ENCODE results near the gene GNA14. TPM values are rescaled to one million over a fixed set of nuclear protein-coding genes. Genes with fewer than 3 reads are reported as not detected.
"Not testable (repeated sequence)": the region's sequence is repeated elsewhere in the genome, so short reads cannot be mapped to it uniquely, and the experiment has no call there.

Gene GNA14
- total RNA-seq, 1 donor from 2014 or later = 0.32 TPM

DNA sequence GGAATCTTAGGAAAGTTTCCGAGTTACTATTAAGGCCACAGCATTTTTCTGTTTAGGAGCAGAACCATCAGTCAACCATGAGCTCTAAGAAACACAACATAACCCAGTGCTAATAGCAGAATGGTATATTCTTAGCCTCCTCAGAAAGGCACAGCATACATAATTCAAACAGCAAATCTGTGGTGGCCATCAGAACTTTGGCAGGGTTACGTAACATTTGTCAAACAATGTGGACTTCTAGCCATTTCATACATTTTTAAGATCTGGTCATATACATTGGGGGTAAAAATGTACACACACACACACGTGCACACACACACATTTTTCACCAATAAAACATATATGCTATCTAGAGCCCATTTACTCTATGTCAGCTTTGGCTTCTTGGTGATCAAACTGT, 225.2 kb downstream of the GNA14 start:
- H3K27me3 Mint-ChIP-seq (ENCODE audit: unreplicated experiment) = no peaks in the 10 kb centered on the region
- H3K27ac Mint-ChIP-seq (ENCODE audit: unreplicated experiment) = no peak overlapping the region
- no peak overlapping the region for H3K4me3 Mint-ChIP-seq (ENCODE audit: unreplicated experiment)
- no peaks in the 10 kb centered on the region for H3K9me3 Mint-ChIP-seq (ENCODE audit: unreplicated experiment)
- H3K4me1 Mint-ChIP-seq (ENCODE audit: low read depth, unreplicated experiment) = peaks cover 15% of the 10 kb centered on the region
- TF ChIP-seq, protein P1, sequence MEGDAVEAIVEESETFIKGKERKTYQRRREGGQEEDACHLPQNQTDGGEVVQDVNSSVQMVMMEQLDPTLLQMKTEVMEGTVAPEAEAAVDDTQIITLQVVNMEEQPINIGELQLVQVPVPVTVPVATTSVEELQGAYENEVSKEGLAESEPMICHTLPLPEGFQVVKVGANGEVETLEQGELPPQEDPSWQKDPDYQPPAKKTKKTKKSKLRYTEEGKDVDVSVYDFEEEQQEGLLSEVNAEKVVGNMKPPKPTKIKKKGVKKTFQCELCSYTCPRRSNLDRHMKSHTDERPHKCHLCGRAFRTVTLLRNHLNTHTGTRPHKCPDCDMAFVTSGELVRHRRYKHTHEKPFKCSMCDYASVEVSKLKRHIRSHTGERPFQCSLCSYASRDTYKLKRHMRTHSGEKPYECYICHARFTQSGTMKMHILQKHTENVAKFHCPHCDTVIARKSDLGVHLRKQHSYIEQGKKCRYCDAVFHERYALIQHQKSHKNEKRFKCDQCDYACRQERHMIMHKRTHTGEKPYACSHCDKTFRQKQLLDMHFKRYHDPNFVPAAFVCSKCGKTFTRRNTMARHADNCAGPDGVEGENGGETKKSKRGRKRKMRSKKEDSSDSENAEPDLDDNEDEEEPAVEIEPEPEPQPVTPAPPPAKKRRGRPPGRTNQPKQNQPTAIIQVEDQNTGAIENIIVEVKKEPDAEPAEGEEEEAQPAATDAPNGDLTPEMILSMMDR (IDR thresholded peaks at IDR 0.05; ENCODE audit: partially characterized antibody, unreplicated experiment) = no peak
- H3K36me3 Mint-ChIP-seq (ENCODE audit: unreplicated experiment) = no peaks in the 10 kb centered on the region
- no peak for DNase-seq

DNA sequence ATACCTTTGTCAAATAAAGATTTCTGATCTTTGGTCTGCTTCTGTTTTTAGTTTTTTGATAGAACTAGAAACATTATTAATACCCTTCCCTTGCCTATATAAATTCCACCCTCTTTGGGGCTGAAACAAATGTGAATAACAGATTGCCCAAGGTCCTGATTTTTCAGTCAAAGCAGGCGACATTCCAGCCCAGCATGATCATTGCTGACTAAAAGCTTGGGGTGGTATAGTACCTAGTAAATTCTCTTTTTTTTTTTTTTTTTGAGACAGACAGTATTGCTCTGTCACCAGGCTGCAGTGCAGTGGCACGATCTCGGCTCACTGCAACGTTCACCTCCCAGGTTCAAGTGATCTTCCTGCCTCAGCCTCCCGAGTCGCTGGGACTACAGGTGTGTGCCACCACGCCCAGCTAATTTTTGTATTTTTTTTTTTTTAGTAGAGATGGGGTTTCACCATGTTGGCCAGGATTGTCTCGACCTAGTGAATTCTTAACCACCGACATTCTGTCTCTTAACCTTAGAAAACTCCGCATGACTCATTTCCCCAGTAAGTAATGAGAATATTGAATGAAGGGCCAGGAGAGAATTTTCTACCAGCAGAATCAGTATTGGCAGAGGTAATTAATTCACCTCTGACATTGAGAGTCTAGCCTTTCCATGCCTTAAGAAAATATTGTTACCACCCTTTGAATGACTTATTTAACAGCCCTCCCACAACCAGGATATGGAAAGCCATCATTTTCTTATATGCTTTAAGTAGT, 226.4 kb downstream of the GNA14 start:
- Mint-ChIP-seq H3K36me3 (ENCODE audit: unreplicated experiment) (no peaks in the 10 kb centered on the region), H3K27me3 (ENCODE audit: unreplicated experiment) (no peaks in the 10 kb centered on the region), H3K27ac (ENCODE audit: unreplicated experiment) (peak overlapping the region; percentile 20), H3K4me1 (ENCODE audit: low read depth, unreplicated experiment) (peaks cover 9% of the 10 kb centered on the region), H3K4me3 (ENCODE audit: unreplicated experiment) (no peak overlapping the region), H3K9me3 (ENCODE audit: unreplicated experiment) (no peaks in the 10 kb centered on the region)
- TF ChIP-seq, protein P1 (IDR thresholded peaks at IDR 0.05; ENCODE audit: partially characterized antibody, unreplicated experiment) = no peak
- no peak for DNase-seq

DNA sequence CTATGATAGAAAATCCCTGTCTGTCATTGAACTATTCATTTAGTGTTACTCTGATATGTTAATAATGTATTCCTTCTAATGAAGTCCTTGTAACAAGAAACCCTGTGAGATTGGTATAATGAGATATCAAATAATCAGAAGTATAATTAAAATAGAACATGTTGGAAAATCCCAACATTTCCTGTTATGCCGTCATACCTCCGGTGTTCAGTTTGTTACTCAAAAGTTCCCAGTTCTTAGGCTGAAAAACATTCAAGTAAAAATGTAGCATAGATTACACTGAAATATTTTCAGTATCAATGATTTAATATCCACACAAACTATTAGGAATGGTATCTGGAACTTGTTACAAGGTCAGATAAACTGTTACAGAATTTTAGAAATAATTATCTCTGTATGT, 227.5 kb downstream of the GNA14 start:
- Mint-ChIP-seq H3K4me3 (ENCODE audit: unreplicated experiment) (no peak overlapping the region), H3K36me3 (ENCODE audit: unreplicated experiment) (no peaks in the 10 kb centered on the region), H3K27me3 (ENCODE audit: unreplicated experiment) (no peaks in the 10 kb centered on the region), H3K4me1 (ENCODE audit: low read depth, unreplicated experiment) (peaks cover 9% of the 10 kb centered on the region), H3K9me3 (ENCODE audit: unreplicated experiment) (no peaks in the 10 kb centered on the region), H3K27ac (ENCODE audit: unreplicated experiment) (no peak overlapping the region)
- TF ChIP-seq, protein P1 (IDR thresholded peaks at IDR 0.05; ENCODE audit: partially characterized antibody, unreplicated experiment) = no peak
- no peak for DNase-seq

DNA sequence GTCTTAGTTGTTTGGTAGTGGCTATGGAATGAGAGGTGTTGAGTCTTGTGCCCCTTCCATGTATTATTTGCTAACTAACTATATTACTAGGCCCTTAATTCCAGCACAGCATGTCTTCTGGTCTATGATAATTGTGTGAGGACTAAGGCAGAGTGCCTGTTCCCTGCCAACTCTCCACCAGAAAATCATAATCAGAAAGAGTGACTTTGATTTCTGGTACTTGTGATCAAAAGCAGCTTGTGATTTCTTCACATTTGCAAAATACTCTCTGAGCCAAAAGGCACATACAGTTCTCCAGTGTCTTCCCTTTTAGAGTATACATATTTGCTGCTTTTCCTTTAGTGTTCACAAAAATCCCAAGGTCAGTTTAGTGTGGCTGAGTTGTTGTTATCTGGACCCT, 229.9 kb downstream of the GNA14 start:
- no peak overlapping the region for H3K4me3 Mint-ChIP-seq (ENCODE audit: unreplicated experiment)
- DNase-seq = no peak
- H3K27ac Mint-ChIP-seq (ENCODE audit: unreplicated experiment) = no peak overlapping the region
- TF ChIP-seq, protein P1 (IDR thresholded peaks at IDR 0.05; ENCODE audit: partially characterized antibody, unreplicated experiment) = no peak
- no peaks in the 10 kb centered on the region for H3K27me3 Mint-ChIP-seq (ENCODE audit: unreplicated experiment)
- peaks cover 4% of the 10 kb centered on the region for H3K36me3 Mint-ChIP-seq (ENCODE audit: unreplicated experiment)
- H3K4me1 Mint-ChIP-seq (ENCODE audit: low read depth, unreplicated experiment) = peaks cover 9% of the 10 kb centered on the region
- no peaks in the 10 kb centered on the region for H3K9me3 Mint-ChIP-seq (ENCODE audit: unreplicated experiment)

DNA sequence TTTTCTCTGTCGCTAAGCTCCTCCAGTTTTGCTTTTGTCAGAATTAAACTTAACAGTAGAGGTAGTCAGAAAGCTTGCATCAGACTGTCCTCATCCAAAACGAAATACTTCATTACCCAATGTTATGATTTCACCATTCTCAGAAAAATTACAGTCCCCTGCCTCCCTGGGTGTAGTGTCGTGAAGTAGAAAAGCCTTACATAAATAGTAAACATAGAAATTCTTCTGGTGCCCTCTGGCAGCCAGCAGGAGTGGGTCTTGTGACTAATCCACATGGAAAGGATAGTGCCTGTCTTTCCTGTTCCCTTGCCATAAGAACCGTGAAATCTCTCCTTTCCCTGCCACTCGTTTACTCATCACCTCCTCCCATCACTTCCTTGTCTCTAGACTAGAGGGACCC, 230.6 kb downstream of the GNA14 start:
- no peaks in the 10 kb centered on the region for H3K9me3 Mint-ChIP-seq (ENCODE audit: unreplicated experiment)

DNA sequence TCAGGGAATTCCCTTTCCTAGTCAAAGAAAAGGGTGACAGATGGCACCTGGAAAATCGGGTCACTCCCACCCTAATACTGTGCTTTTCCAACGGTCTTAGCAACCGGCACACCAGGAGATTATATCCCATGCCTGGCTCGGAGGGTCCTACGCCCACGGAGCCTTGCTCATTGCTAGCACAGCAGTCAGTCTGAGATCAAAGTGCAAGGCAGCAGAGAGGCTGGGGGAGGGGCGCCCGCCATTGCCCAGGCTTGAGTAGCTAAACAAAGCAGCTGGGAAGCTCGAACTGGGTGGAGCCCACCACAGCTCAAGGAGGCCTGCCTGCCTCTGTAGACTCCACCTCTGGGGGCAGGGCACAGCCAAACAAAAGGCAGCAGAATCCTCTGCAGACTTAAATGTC, 239.6 kb downstream of the GNA14 start:
- DNase-seq; H3K4me1 Mint-ChIP-seq (ENCODE audit: low read depth, unreplicated experiment); H3K4me3 Mint-ChIP-seq (ENCODE audit: unreplicated experiment); H3K9me3 Mint-ChIP-seq (ENCODE audit: unreplicated experiment); H3K27ac Mint-ChIP-seq (ENCODE audit: unreplicated experiment); H3K27me3 Mint-ChIP-seq (ENCODE audit: unreplicated experiment): not testable (repeated sequence)
- H3K36me3 Mint-ChIP-seq (ENCODE audit: unreplicated experiment) = peaks cover 24% of the 10 kb centered on the region

More for the DNA sequence above, 230.6 kb downstream of the GNA14 start:
- TF ChIP-seq, protein P1 (IDR thresholded peaks at IDR 0.05; ENCODE audit: partially characterized antibody, unreplicated experiment) = no peak
- peaks cover 4% of the 10 kb centered on the region for H3K36me3 Mint-ChIP-seq (ENCODE audit: unreplicated experiment)
- H3K27ac Mint-ChIP-seq (ENCODE audit: unreplicated experiment) = no peak overlapping the region
- peaks cover 4% of the 10 kb centered on the region for H3K4me1 Mint-ChIP-seq (ENCODE audit: low read depth, unreplicated experiment)
- H3K4me3 Mint-ChIP-seq (ENCODE audit: unreplicated experiment) = no peak overlapping the region
- no peaks in the 10 kb centered on the region for H3K27me3 Mint-ChIP-seq (ENCODE audit: unreplicated experiment)
- no peak for DNase-seq

All from glutamatergic neuron (in vitro differentiated cells).